Stimulated activated naive CD4-positive, alpha-beta T cell (primary cell): ENCODE data around the gene KCNA10.

Experiments used
- DNase-seq, 6 experiments: peaks; one replicate each; lab custom pipeline; 2025; lab: John Stamatoyannopoulos, UW

The KCNA10 gene

DNA sequence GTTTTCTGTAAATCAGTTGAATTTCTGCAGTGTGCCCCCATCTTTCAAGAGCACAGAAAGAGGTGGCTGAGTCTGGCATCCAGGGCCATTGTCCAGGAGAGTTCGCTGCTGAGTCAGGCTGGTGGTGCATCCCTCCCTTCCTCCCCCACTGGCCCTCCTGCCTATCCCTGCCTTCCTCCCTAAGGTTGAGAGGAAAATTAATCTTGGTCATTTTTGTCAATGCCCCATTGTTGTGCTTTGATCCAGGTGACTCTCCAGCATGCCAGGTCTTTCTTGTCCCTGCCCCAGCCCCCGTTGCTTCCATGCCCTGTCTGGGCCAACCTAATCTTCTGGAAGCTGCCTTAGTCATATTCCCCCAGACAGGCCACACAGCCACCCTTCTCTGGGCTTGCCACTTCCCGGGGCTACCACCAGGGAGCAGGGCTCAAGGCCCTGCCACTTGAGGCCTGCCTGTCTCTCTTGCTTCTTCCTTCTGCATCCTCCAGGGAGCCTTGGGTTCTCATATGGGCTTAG, 41.5 kb downstream of the KCNA10 start:
- no peak for DNase-seq

GRCh38 chr1:110477041-110477440, 41.9 kb downstream of the KCNA10 start:
- no peak for DNase-seq

DNA sequence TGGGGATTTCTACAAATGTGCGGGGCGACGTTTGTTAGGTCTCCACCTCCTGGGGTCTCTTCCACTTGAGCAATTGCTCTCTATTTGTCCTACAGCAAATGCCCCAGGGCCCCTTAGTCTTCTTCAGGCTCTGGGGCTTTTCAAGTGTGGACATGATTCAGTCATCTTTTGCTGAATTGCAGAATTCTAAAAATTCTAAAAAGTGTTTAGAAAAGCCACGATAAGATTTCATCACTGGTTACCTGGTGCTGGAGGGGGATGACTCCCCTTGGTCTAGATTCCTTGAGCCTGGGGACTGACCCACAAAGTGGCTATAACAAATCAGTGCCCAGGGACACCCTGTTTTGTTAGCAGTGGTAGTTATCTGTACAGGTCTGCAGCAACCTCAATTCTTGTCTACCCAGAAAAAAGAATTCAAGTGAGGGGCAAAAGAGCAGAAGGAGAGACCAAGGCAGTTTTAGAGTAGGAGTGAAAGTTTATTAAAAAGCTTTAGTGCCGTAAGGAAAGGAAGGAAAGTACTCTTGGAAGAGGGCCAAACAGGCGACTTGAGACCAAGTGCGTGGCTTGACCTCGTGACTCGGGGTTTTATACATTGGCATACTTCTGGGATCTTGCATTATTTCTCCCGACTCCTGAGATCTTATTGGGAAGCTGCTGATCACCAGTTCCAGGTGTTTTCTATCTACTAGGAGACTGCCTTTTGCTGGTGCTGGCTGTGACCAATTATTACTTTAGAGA, 42.8 kb downstream of the KCNA10 start:
- DNase-seq, result no peak

GRCh38 chr1:110475362-110476027, 43.5 kb downstream of the KCNA10 start:
- DNase-seq, result no peak

DNA sequence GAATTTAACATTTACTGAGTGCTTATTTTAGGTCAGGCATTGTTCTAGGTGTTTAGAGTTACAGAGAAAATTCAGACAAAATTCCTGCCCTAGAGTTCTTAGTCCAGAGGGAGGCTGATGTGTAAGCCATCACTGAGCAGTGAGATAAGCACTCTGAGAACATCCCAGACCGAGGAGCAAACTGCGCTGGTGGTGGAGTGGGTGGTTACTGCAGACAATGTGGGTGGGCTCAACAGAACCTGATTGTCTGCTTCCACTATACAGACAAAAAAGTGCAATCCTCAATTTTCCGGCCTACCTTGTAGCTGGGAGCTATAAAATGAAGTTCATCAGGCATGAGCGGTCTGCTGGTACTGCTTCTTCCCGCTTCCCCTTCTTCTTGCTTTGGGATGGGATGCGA, 44.5 kb downstream of the KCNA10 start:
- no peak for DNase-seq

DNA sequence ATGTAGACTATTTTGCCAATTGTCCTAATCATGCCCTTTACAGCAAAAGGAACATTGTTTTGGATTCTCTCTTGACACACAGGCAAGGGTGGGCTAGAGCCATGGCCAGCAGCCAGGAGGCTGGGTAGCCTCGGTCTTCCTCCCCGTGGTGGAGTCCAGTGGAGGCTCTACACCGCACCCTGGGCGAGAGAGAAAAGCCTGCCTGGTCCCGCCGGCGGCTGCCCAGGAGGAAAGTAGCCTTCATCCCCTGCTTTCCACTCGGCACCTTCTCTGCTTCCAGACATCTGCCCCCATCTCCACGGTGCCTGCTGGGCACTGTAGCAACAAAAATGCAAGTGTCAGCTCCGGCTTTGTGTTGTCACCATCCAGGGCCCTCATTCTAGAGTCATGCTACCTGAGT, 46.4 kb downstream of the KCNA10 start:
- DNase-seq, result no peak

DNA sequence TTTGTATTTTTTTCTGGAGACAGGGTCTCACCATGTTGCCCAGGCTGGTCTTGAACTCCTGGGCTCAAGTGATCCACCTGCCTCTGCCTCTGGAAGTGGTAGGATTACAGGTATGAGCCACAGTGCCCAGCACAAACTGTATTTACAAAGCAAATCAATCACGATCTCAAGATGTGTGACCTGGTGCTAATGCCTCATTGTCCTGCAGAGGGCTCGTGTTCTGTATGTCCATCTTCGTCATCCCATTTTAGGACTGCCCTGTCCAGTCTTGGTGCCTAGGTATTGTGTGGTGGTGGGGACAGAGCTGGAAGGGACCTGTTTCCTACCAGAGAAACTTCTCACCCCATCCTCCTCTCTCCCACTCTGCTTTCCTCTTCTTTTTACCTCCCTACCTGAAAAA, 47.8 kb downstream of the KCNA10 start:
- DNase-seq, result no peak
